Measurements from ENCODE around the gene CLIC5. TPM values are rescaled to one million over a fixed set of nuclear protein-coding genes. Genes with fewer than 3 reads are reported as not detected.

The CLIC5 gene
- total RNA-seq, 3 donors from 2014 or later = 3.4 to 5.4 (median 4.9) TPM

DNA sequence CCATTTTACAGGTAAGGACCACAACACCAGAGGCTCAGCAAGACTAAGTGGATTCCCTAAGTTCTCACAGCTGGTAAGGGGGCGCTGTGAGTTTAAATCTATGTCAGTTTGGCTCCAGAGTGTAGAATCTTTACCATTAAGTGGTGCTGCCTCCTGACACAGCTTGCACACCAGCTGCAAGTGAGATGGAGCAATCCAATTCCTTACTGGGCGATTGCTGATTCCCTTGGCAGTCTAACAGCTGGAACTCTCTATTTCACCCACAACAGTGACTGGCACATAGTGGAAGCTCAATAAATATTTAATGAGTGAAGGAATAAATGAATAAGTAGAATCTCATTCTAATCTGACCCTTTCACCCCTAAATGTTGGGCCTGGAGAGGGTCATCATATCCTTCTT, 176.7 kb downstream of the CLIC5 start:
- no peaks in the 10 kb centered on the region for H3K27me3 ChIP-seq
- no peak for TF ChIP-seq POLR2A (IDR thresholded peaks at IDR 0.05)
- TF ChIP-seq, protein P1, sequence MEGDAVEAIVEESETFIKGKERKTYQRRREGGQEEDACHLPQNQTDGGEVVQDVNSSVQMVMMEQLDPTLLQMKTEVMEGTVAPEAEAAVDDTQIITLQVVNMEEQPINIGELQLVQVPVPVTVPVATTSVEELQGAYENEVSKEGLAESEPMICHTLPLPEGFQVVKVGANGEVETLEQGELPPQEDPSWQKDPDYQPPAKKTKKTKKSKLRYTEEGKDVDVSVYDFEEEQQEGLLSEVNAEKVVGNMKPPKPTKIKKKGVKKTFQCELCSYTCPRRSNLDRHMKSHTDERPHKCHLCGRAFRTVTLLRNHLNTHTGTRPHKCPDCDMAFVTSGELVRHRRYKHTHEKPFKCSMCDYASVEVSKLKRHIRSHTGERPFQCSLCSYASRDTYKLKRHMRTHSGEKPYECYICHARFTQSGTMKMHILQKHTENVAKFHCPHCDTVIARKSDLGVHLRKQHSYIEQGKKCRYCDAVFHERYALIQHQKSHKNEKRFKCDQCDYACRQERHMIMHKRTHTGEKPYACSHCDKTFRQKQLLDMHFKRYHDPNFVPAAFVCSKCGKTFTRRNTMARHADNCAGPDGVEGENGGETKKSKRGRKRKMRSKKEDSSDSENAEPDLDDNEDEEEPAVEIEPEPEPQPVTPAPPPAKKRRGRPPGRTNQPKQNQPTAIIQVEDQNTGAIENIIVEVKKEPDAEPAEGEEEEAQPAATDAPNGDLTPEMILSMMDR (IDR thresholded peaks at IDR 0.05) = no peak
- no peak for TF ChIP-seq POLR2AphosphoS5 (IDR thresholded peaks at IDR 0.05)
- intact Hi-C loops (cut with DNase I; ENCODE audit: low total_unique reads) = no loop called here
- no peak for DNase-seq (ENCODE audit: low spot score in 2 of 2)
- no peak overlapping the region for H3K27ac ChIP-seq
- no peaks in the 10 kb centered on the region for H3K36me3 ChIP-seq
- H3K4me1 ChIP-seq = no peaks in the 10 kb centered on the region
- H3K4me3 ChIP-seq = no peak overlapping the region
- H3K9me3 ChIP-seq = no peaks in the 10 kb centered on the region

DNA sequence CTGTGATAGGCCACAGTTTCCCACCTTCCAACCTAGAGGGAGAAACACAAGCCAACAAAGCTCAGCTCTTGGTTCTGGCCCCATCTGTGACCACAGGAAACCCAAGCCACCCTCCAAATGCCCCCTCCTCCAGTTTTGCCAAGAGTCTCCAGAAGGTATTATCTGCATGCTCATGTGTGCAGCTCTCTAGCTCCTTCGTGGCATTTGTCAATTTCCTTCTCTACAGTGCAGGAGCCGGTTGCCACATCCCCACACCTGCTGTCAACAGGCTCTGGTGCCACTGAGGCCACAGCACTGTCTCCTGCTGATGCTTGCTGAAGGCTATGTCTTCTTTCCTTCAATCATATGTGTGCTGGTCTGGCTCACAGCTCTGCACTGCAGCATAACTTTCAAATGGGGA, 177.2 kb downstream of the CLIC5 start:
- Histone ChIP-seq H3K9me3 (no peaks in the 10 kb centered on the region), H3K27me3 (no peaks in the 10 kb centered on the region), H3K36me3 (no peaks in the 10 kb centered on the region), H3K27ac (no peak overlapping the region), H3K4me3 (no peak overlapping the region), H3K4me1 (no peaks in the 10 kb centered on the region)
- DNase-seq (ENCODE audit: low spot score in 2 of 2) = no peak
- intact Hi-C loops (cut with DNase I; ENCODE audit: low total_unique reads) = no loop called here
- TF ChIP-seq, protein P1 (IDR thresholded peaks at IDR 0.05) = no peak
- TF ChIP-seq POLR2AphosphoS5 (IDR thresholded peaks at IDR 0.05) (no peak), POLR2A (IDR thresholded peaks at IDR 0.05) (no peak)

DNA sequence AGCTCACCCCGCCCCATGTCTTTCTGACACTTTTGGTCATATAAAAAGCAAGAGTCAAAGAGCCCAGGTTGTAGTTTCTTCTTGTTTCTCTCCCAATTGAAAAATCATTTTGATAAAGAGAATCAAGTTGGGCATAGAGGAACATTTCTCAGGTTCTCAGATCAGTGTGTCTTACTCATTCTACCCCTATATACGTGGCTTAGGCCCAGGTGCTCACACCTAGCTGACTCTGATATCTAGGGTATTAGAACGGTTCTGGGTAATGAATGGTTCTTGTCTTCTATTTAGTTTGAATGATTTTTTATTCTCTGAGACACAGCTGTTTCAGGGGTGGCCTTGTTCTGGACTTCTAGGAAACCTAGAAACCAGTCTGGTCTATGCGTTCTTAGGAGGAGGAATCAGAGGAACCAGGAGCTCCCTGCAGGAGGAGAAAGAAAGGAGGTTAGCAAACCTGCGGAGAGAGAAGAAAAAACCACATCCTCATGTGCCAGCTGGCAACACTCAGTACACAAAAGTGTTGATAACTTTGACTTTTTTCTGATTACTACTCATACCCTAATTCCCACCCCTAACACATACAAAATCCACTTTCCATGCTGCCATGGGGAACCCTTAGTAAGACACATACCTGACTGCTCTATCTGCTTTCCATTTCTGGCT, 178.0 kb downstream of the CLIC5 start:
- intact Hi-C loops (cut with DNase I; ENCODE audit: low total_unique reads) = no loop called here
- TF ChIP-seq POLR2AphosphoS5 (IDR thresholded peaks at IDR 0.05) = no peak
- TF ChIP-seq, protein P1 (IDR thresholded peaks at IDR 0.05) = no peak
- no peak for TF ChIP-seq POLR2A (IDR thresholded peaks at IDR 0.05)
- Histone ChIP-seq H3K27me3 (no peaks in the 10 kb centered on the region), H3K4me3 (no peak overlapping the region), H3K4me1 (no peaks in the 10 kb centered on the region), H3K36me3 (no peaks in the 10 kb centered on the region), H3K27ac (no peak overlapping the region), H3K9me3 (no peaks in the 10 kb centered on the region)
- no peak for DNase-seq (ENCODE audit: low spot score in 2 of 2)

DNA sequence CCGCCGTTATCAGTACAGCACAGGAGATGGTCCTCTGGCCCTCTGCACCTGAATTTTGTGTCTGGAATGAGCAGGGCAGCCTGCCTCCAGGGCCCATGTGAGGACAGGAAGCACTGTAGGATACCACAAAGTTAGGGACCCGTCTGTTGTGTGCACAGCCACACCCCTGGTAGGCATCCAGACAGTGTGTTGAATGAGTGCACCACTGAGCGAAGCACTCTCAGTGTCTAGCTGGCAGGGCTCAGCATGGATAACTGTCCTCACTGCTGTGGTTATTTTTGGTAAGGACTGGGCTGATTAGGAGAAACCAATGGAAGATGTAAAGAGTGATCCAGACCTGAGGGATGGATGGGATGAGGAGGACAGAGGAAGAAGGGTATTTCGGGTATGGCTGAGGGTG, 178.7 kb downstream of the CLIC5 start:
- H3K9me3 ChIP-seq = no peaks in the 10 kb centered on the region
- intact Hi-C loops (cut with DNase I; ENCODE audit: low total_unique reads) = no loop called here
- no peak overlapping the region for H3K4me3 ChIP-seq
- no peaks in the 10 kb centered on the region for H3K4me1 ChIP-seq
- no peak overlapping the region for H3K27ac ChIP-seq
- no peaks in the 10 kb centered on the region for H3K27me3 ChIP-seq
- no peak for DNase-seq (ENCODE audit: low spot score in 2 of 2)
- H3K36me3 ChIP-seq = no peaks in the 10 kb centered on the region
- TF ChIP-seq POLR2AphosphoS5 (IDR thresholded peaks at IDR 0.05) (no peak), POLR2A (IDR thresholded peaks at IDR 0.05) (no peak)
- TF ChIP-seq, protein P1 (IDR thresholded peaks at IDR 0.05) = no peak

DNA sequence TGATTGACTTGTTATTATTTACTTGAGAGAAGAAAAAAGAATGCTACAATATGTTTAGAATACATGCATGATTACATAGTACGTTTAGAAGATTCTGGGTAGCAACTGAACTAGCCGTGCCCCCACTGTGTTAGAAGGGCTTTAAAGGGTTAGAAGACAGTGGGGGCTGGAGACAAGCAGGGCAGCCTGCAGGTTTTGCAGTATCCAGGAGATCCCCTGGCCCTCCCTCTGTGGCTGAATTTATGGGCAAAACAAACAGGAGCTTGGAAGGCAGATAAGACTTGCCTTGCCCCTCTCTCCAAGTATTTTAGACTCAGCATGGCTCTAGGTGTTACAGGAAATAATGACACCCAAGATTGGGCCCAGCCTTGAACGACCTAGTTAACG, 179.2 kb downstream of the CLIC5 start:
- intact Hi-C loops (cut with DNase I; ENCODE audit: low total_unique reads) = no loop called here
- Histone ChIP-seq H3K4me1 (no peaks in the 10 kb centered on the region), H3K4me3 (no peak overlapping the region), H3K27me3 (no peaks in the 10 kb centered on the region), H3K9me3 (no peaks in the 10 kb centered on the region), H3K36me3 (no peaks in the 10 kb centered on the region), H3K27ac (peak overlapping the region in 1 of 2 donors; percentile 38)
- no peak for DNase-seq (ENCODE audit: low spot score in 2 of 2)
- TF ChIP-seq, protein P1 (IDR thresholded peaks at IDR 0.05) = no peak
- no peak for TF ChIP-seq POLR2AphosphoS5 (IDR thresholded peaks at IDR 0.05)
- TF ChIP-seq POLR2A (IDR thresholded peaks at IDR 0.05) = no peak
